HCT116 (cell line): ENCODE measurements around the gene TENM3. TPM values are rescaled to one million over a fixed set of nuclear protein-coding genes. Genes with fewer than 3 reads are reported as not detected.

Experiments used
- ATAC-seq: fragments of 200-7000 bp; cut with Tn5 transposase; 2 replicates; pipeline ENCODE4 v1.9.1; 2020; ENCODE audit warnings: mild to moderate bottlenecking, moderate library complexity
- BruUV-seq: library from RNA; stranded (reverse); fragments of 400-500 nt; replicated peaks from 2 replicates; lab custom pipeline; 2021; lab: Mats Ljungman, UMichigan
- CTCF ChIA-PET: fragments of 300-600 bp; sonication (Branson Sonifier 250); formaldehyde crosslinking; loops from one replicate; lab custom pipeline; 2021; ENCODE audit warnings: antibody characterized with exemption; lab: Charles Lee
- POLR2A ChIA-PET: fragments of 300-600, 350-600 bp; sonication (Branson Sonifier 250); formaldehyde crosslinking; loops from one replicate; lab custom pipeline; 2021; ENCODE audit warnings: antibody characterized with exemption; lab: Charles Lee
- RAD21 ChIA-PET, 2 experiments: fragments of 300-600 bp; sonication (Branson Sonifier 250); formaldehyde crosslinking; loops; one replicate each; lab custom pipeline; 2023; ENCODE audit warnings: low total read pairs in 2 of 2; ENCODE audit not compliant: uncharacterized antibody in 2 of 2, unreplicated experiment in 2 of 2, low non-redundant PET in 1 of 2; lab: Charles Lee
- DNase-seq: peaks from one replicate; pipeline ENCODE4 v3.0.0-alpha.2; 2010; ENCODE audit warnings: low read depth, low spot score
- H2AFZ ChIP-seq: fragments of 200-600 bp; shearing (Covaris generic), sonication (generic); 2 replicates; pipeline ENCODE4 v1.6.1; 2017; ENCODE audit warnings: low read depth, mixed run types, mixed read lengths, antibody characterized with exemption, low read length; ENCODE audit not compliant: poor library complexity, severe bottlenecking
- H3K27ac ChIP-seq: 2 replicates; pipeline ENCODE4 v1.5.1; 2012; ENCODE audit warnings: low read depth, low read length
- H3K27me3 ChIP-seq: fragments of 200-600 bp; sonication (generic); 2 replicates; pipeline ENCODE4 v1.6.1; 2016; ENCODE audit warnings: mixed run types, low read length, mixed read lengths; ENCODE audit not compliant: insufficient read depth
- H3K36me3 ChIP-seq, 2 experiments: fragments of 200-500 bp in 1 of 2; fragments of 200-600 bp in 1 of 2; sonication (Bioruptor generic) in 1 of 2; sonication (generic) in 1 of 2; 2 replicates each; pipeline versions ENCODE4 v1.5.1 to v1.6.1; 2014 to 2016; ENCODE audit warnings: low read length in 2 of 2, inconsistent platforms in 1 of 2, mixed read lengths in 1 of 2, mixed run types in 1 of 2; ENCODE audit not compliant: insufficient read depth in 2 of 2, control insufficient read depth in 1 of 2
- H3K4me1 ChIP-seq, 2 experiments: fragments of 200-600 bp in 1 of 2; sonication (generic) in 1 of 2; 2 replicates each; pipeline versions ENCODE4 v1.5.1 to v1.6.1; 2012 to 2017; ENCODE audit warnings: low read length in 2 of 2, inconsistent platforms in 1 of 2, mild to moderate bottlenecking in 1 of 2, mixed read lengths in 1 of 2, mixed run types in 1 of 2, moderate library complexity in 1 of 2; ENCODE audit not compliant: insufficient read depth in 2 of 2, control insufficient read depth in 1 of 2
- H3K4me2 ChIP-seq: fragments of 200-600 bp; sonication (generic); 2 replicates; pipeline ENCODE4 v1.6.1; 2017; ENCODE audit warnings: mixed run types, low read length, mixed read lengths
- H3K4me3 ChIP-seq, 2 experiments: fragments of 200-600 bp in 1 of 2; sonication (generic) in 1 of 2; replicated peaks in 1 of 2; 2 replicates each; pipeline ENCODE4 v1.5.1; 2011 to 2016; ENCODE audit warnings: low read length in 2 of 2, control low read depth in 1 of 2, low read depth in 1 of 2, mild to moderate bottlenecking in 1 of 2, mixed read lengths in 1 of 2, mixed run types in 1 of 2
- H3K79me2 ChIP-seq: fragments of 200-600 bp; sonication (generic); 2 replicates; pipeline ENCODE4 v1.6.1; 2017; ENCODE audit warnings: mild to moderate bottlenecking, mixed run types, low read length, moderate library complexity, mixed read lengths; ENCODE audit not compliant: insufficient read depth
- H3K9ac ChIP-seq: fragments of 200-600 bp; sonication (generic); 2 replicates; pipeline ENCODE4 v1.6.1; 2016; ENCODE audit warnings: low read length, mixed read lengths
- H3K9me2 ChIP-seq: fragments of 200-600 bp; sonication (generic), shearing (Covaris generic); 2 replicates; pipeline ENCODE4 v1.6.1; 2017; ENCODE audit warnings: mixed run types, mild to moderate bottlenecking, moderate library complexity; ENCODE audit not compliant: insufficient read depth
- H3K9me3 ChIP-seq, 2 experiments: fragments of 200-500 bp in 1 of 2; fragments of 200-600 bp in 1 of 2; sonication (Bioruptor generic) in 1 of 2; sonication (generic) in 1 of 2; 2 replicates each; pipeline ENCODE4 v1.6.1; 2014 to 2017; ENCODE audit warnings: low read length in 2 of 2, mixed read lengths in 2 of 2, inconsistent platforms in 1 of 2, low read depth in 1 of 2, mild to moderate bottlenecking in 1 of 2, mixed run types in 1 of 2, moderate library complexity in 1 of 2; ENCODE audit not compliant: control insufficient read depth in 1 of 2, insufficient read depth in 1 of 2
- H4K20me1 ChIP-seq: fragments of 200-600 bp; sonication (generic), shearing (Covaris generic); 2 replicates; pipeline ENCODE4 v1.6.1; 2017; ENCODE audit warnings: mixed run types, mild to moderate bottlenecking, moderate library complexity; ENCODE audit not compliant: insufficient read depth
- CBX3 ChIP-seq: IDR thresholded peaks from 2 replicates; pipeline ENCODE4 v1.6.1; 2012; ENCODE audit warnings: low read depth
- CTCF ChIP-seq, 3 experiments: fragments of 200-600 bp in 1 of 3; sonication (generic) in 1 of 3; IDR thresholded peaks in 2 of 3; conservative IDR thresholded peaks in 1 of 3; 2 replicates each; pipeline ENCODE4 v1.5.1; 2012 to 2017; ENCODE audit warnings: low read depth in 2 of 3, low read length in 2 of 3, antibody characterized with exemption in 1 of 3, borderline replicate concordance in 1 of 3, control low read depth in 1 of 3, mild to moderate bottlenecking in 1 of 3, mixed read lengths in 1 of 3, mixed run types in 1 of 3, moderate library complexity in 1 of 3; ENCODE audit not compliant: insufficient read depth in 1 of 3
- EGR1 ChIP-seq: IDR thresholded peaks from 2 replicates; pipeline ENCODE4 v1.6.1; 2012; ENCODE audit warnings: low read depth
- EZH2 ChIP-seq: fragments of 200-600 bp; sonication (generic); IDR thresholded peaks from 2 replicates; pipeline ENCODE4 v1.6.1; 2017; ENCODE audit warnings: antibody characterized with exemption, mixed run types
- EZH2phosphoT487 ChIP-seq: fragments of 200-600 bp; IDR thresholded peaks from 2 replicates; pipeline ENCODE4 v1.6.1; 2018; ENCODE audit warnings: antibody characterized with exemption, borderline replicate concordance
- FOSL1 ChIP-seq: IDR thresholded peaks from 2 replicates; pipeline ENCODE4 v1.6.1; 2012; ENCODE audit warnings: low read depth
- JUND ChIP-seq: IDR thresholded peaks from 2 replicates; pipeline ENCODE4 v1.6.1; 2012
- MAX ChIP-seq: IDR thresholded peaks from 2 replicates; pipeline ENCODE4 v1.6.1; 2012
- POLR2A ChIP-seq: IDR thresholded peaks from 2 replicates; pipeline ENCODE4 v1.7.0; 2011; ENCODE audit warnings: borderline replicate concordance; ENCODE audit not compliant: insufficient read depth, insufficient read length; ENCODE audit errors: extremely low read depth
- RAD21 ChIP-seq: IDR thresholded peaks from 2 replicates; pipeline ENCODE4 v1.6.1; 2012; ENCODE audit warnings: low read depth, mild to moderate bottlenecking
- SIN3A ChIP-seq: IDR thresholded peaks from 2 replicates; pipeline ENCODE4 v1.6.1; 2012; ENCODE audit warnings: low read depth
- SRF ChIP-seq: IDR thresholded peaks from 2 replicates; pipeline ENCODE4 v1.6.1; 2012; ENCODE audit warnings: low read depth
- TCF7L2 ChIP-seq: IDR thresholded peaks from 2 replicates; pipeline ENCODE4 v1.7.0; 2011; ENCODE audit warnings: borderline replicate concordance, inconsistent platforms; ENCODE audit not compliant: insufficient read depth, insufficient read length; ENCODE audit errors: extremely low read depth
- ZFX ChIP-seq: fragments of 450-650 bp; IDR thresholded peaks from 2 replicates; pipeline ENCODE4 v1.6.1; 2017
- ZNF274 ChIP-seq: fragments of 200-500 bp; sonication (Bioruptor generic); IDR thresholded peaks from 2 replicates; pipeline ENCODE4 v1.6.1; 2014; ENCODE audit warnings: mild to moderate bottlenecking, low read depth, low read length, inconsistent platforms
- intact Hi-C: fragments of 100-400 bp; cut with micrococcal nuclease; formaldehyde crosslinking; loops from 2 replicates; pipeline ENCODE4 v1.10.0; 2022
- total RNA-seq: library from RNA; stranded (reverse); gene quantifications from one replicate; pipeline ENCODE4 v1.2.1, GENCODE V29; 2021; ENCODE audit not compliant: unreplicated experiment

Gene TENM3
- total RNA-seq, 1 experiment from 2014 or later, result 0.54 TPM

GRCh38 chr4:182268966-182269365, 25.8 kb downstream of the TENM3 start:
- H3K4me3 ChIP-seq, result no peak overlapping the region
- H3K9me3 ChIP-seq, result no peaks in the 10 kb centered on the region
- no TSS peak for BruUV-seq
- ATAC-seq, result no peak
- ChIA-PET RAD21 (no interaction called here), POLR2A (interaction anchor here (0.6 kb wide), 1 partner anchor 49 kb away, joined by 4 read pairs; no protein-coding TSS in a partner anchor), CTCF (no interaction called here)
- no peaks in the 10 kb centered on the region for H3K79me2 ChIP-seq
- H4K20me1 ChIP-seq, result no peaks in the 10 kb centered on the region
- no peak overlapping the region for H3K4me2 ChIP-seq
- intact Hi-C loops, result no loop called here
- no peaks in the 10 kb centered on the region for H3K4me1 ChIP-seq
- TF ChIP-seq ZFX, result no peak
- TF ChIP-seq CTCF (IDR thresholded peaks at IDR 0.05 in 2 of 3, conservative IDR thresholded peaks at IDR 0.05 in 1 of 3; ENCODE audit: borderline replicate concordance in 1 of 3, insufficient read depth in 1 of 3, low read depth in 2 of 3, low read length in 2 of 3), result no peak
- TF ChIP-seq POLR2A, result no peak
- TF ChIP-seq, all 23 proteins: peak for 0
- no peak for DNase-seq
- Histone ChIP-seq H2AFZ (no peak overlapping the region), H3K27me3 (peaks cover 16% of the 10 kb centered on the region; the same call in 1 of the 2 replicates), H3K27ac (no peak overlapping the region), H3K36me3 (no peaks in the 10 kb centered on the region), H3K9ac (no peak overlapping the region), H3K9me2 (no peaks in the 10 kb centered on the region)

- ChIA-PET RAD21 (no interaction called here), POLR2A (no interaction called here), CTCF (no interaction called here)
- no peak overlapping the region for H3K9ac ChIP-seq
- no peaks in the 10 kb centered on the region for H3K79me2 ChIP-seq
- H2AFZ ChIP-seq, result no peak overlapping the region
- H3K4me2 ChIP-seq, result no peak overlapping the region
- H3K9me2 ChIP-seq, result no peaks in the 10 kb centered on the region
- no TSS peak for BruUV-seq
- H3K27ac ChIP-seq, result no peak overlapping the region
- TF ChIP-seq POLR2A, result no peak
- TF ChIP-seq CBX3, result no peak
- no peak for TF ChIP-seq RAD21
- TF ChIP-seq TCF7L2, result no peak
- no peak for TF ChIP-seq MAX
- TF ChIP-seq JUND, result no peak
- no peak for TF ChIP-seq FOSL1
- no peak for TF ChIP-seq SIN3A
- TF ChIP-seq ZNF274, result no peak
- no peak for TF ChIP-seq ZFX
- TF ChIP-seq EZH2phosphoT487, result no peak
- no peak for TF ChIP-seq EZH2
- TF ChIP-seq EGR1, result no peak
- TF ChIP-seq SRF, result no peak
- H3K4me3 ChIP-seq, result no peak overlapping the region
- H3K4me1 ChIP-seq, result no peaks in the 10 kb centered on the region
- no peak for ATAC-seq
- intact Hi-C loops, result no loop called here
- no peaks in the 10 kb centered on the region for H3K36me3 ChIP-seq
- no peaks in the 10 kb centered on the region for H4K20me1 ChIP-seq
- H3K27me3 ChIP-seq, result peaks cover 16% of the 10 kb centered on the region; the same call in 1 of the 2 replicates
- H3K9me3 ChIP-seq, result no peaks in the 10 kb centered on the region
- DNase-seq, result no peak
These were observed 28.5 kb downstream of the TENM3 start for GRCh38 chr4:182271731-182272130.
